ENCODE results near the gene SPDYE2. TPM values are rescaled to one million over a fixed set of nuclear protein-coding genes. Genes with fewer than 3 reads are reported as not detected.
"Not testable (repeated sequence)": the region's sequence is repeated elsewhere in the genome, so short reads cannot be mapped to it uniquely, and the experiment has no call there.

Gene SPDYE2
- not detected in 2 replicates for total RNA-seq (2021)
- Bru-seq, nascent RNA = not detected
- BruChase-seq, experiment 1, labeled RNA remaining after a 2-hour chase = not detected
- not detected for BruChase-seq, experiment 2, labeled RNA remaining after a 6-hour chase
- long read RNA-seq, partial matches to known transcripts = 0 of 53 reads
- long read RNA-seq, other reads (novel, unspliced or antisense) = 53 of 53 reads

DNA sequence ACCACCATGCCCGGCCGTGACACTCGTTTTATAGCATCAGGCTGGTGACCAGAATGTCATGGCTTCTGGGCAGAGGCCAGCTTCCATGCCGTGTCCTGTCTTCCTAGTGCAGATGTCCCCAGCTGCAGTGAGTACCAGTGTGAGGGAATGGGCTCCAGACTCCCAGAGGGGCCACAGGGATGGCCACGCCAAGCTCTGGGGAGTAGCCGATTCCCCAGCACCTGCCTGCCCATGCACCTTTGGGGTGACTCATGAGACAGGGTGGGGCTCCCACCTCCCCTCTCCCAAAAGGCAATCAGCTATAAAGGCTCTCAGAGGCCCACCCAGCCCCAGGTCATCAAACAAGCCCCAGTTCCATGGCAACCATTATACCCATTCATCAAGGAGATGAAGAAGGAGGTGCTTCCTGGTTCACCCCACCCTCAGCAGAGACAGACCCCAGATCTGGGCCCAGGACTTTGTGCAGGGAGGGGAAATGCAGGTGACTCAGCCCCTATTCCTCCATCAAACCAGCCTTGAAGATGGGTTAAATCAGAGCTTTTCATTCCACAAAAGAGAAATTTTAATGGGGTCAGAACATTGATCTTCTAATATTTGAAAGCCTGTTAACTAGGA lies at the start of gene SPDYE2:
Gene SPDYE2, plus strand, starts transcription at position 419 of the 615 bp plus-strand sequence. CDS start 2,030 bp downstream, outside the sequence.
- BruUV-seq (replicated peaks); H3K9me3 ChIP-seq (ENCODE audit: low read depth, low read length, poor library complexity, severe bottlenecking); intact Hi-C loops (cut with micrococcal nuclease; ENCODE audit: unreplicated experiment); CTCF ChIA-PET; H3K27ac ChIP-seq (ENCODE audit: low read depth, low read length, poor library complexity, severe bottlenecking); DNase-seq (ENCODE audit: low spot score); H3K4me1 ChIP-seq (ENCODE audit: insufficient read depth, low read length, poor library complexity, severe bottlenecking); H3K36me3 ChIP-seq (ENCODE audit: insufficient read depth, low read length, poor library complexity, severe bottlenecking); H3K27me3 ChIP-seq (replicated peaks; ENCODE audit: insufficient read depth, low read depth, low read length, poor library complexity); POLR2A ChIA-PET (ENCODE audit: low non-redundant PET); H3K4me3 ChIP-seq (ENCODE audit: low read depth, low read length, poor library complexity, severe bottlenecking): not testable (repeated sequence)

DNA sequence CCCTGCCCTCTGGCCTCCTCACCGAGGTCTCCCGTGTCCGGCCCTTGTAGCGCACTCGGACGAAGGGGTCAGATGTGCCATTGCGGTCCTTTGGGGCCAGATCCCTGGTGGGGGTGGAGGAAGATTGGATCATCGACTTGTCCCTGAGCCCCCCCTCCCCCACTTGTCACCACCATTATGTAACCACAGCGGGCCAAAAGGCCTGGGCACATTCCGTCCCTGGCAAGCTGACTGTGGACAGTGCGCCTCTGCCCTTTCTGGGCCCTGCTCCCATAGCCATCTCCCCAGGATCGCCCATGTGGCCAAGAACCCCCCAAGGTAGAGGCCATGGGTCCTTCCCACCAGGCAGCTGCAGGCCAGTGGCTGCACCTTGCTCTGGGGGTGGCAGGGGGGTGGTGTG lies 47.9 kb upstream of the SPDYE2 start:
- H3K27ac ChIP-seq (ENCODE audit: low read depth, low read length, poor library complexity, severe bottlenecking); H3K27me3 ChIP-seq (replicated peaks; ENCODE audit: insufficient read depth, low read depth, low read length, poor library complexity); BruUV-seq (replicated peaks); CTCF ChIA-PET; DNase-seq (ENCODE audit: low spot score); H3K4me1 ChIP-seq (ENCODE audit: insufficient read depth, low read length, poor library complexity, severe bottlenecking); H3K36me3 ChIP-seq (ENCODE audit: insufficient read depth, low read length, poor library complexity, severe bottlenecking); H3K9me3 ChIP-seq (ENCODE audit: low read depth, low read length, poor library complexity, severe bottlenecking); H3K4me3 ChIP-seq (ENCODE audit: low read depth, low read length, poor library complexity, severe bottlenecking); POLR2A ChIA-PET (ENCODE audit: low non-redundant PET); intact Hi-C loops (cut with micrococcal nuclease; ENCODE audit: unreplicated experiment): not testable (repeated sequence)

GRCh38 chr7:102505298-102506185 lies 45.5 kb upstream of the SPDYE2 start:
- H3K27me3 ChIP-seq (replicated peaks; ENCODE audit: insufficient read depth, low read depth, low read length, poor library complexity); intact Hi-C loops (cut with micrococcal nuclease; ENCODE audit: unreplicated experiment); BruUV-seq (replicated peaks); H3K27ac ChIP-seq (ENCODE audit: low read depth, low read length, poor library complexity, severe bottlenecking); DNase-seq (ENCODE audit: low spot score); H3K4me3 ChIP-seq (ENCODE audit: low read depth, low read length, poor library complexity, severe bottlenecking); H3K36me3 ChIP-seq (ENCODE audit: insufficient read depth, low read length, poor library complexity, severe bottlenecking); POLR2A ChIA-PET (ENCODE audit: low non-redundant PET); CTCF ChIA-PET; H3K4me1 ChIP-seq (ENCODE audit: insufficient read depth, low read length, poor library complexity, severe bottlenecking); H3K9me3 ChIP-seq (ENCODE audit: low read depth, low read length, poor library complexity, severe bottlenecking): not testable (repeated sequence)

DNA sequence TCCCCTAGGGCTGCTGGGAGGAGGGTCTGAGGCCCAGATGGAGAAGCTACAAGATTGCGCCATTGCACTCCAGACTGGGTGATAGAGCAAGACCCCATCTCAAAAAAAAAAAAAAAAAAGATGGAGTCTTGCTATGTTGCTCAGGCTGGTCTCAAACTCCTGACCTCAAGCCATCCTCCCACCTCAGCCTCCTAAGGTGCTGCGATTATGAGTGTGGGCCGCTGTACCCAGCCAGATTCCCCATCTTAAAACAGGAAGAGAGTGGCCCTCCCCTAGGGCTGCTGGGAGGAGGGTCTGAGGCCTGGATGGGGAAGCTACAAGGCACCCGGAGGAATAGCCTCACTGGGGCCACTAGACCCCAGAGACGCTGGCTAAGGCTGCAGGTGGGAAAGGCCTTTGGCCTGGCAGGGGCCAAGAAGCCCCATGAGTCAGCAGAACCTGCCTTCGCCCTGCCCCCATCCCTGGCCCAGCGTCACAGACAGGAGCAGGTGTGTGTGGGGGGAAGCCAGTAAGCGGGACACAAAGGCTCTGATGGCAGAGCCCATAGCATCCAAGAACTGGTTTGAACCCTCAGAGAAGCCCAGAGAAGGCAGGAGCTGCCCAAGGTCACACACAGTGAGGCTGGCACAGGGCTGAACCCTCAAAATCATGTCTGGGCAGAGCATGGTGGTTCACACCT lies 43.5 kb upstream of the SPDYE2 start:
- POLR2A ChIA-PET (ENCODE audit: low non-redundant PET); H3K36me3 ChIP-seq (ENCODE audit: insufficient read depth, low read length, poor library complexity, severe bottlenecking); DNase-seq (ENCODE audit: low spot score); H3K4me3 ChIP-seq (ENCODE audit: low read depth, low read length, poor library complexity, severe bottlenecking); H3K9me3 ChIP-seq (ENCODE audit: low read depth, low read length, poor library complexity, severe bottlenecking); H3K27ac ChIP-seq (ENCODE audit: low read depth, low read length, poor library complexity, severe bottlenecking); H3K27me3 ChIP-seq (replicated peaks; ENCODE audit: insufficient read depth, low read depth, low read length, poor library complexity); intact Hi-C loops (cut with micrococcal nuclease; ENCODE audit: unreplicated experiment); CTCF ChIA-PET; H3K4me1 ChIP-seq (ENCODE audit: insufficient read depth, low read length, poor library complexity, severe bottlenecking); BruUV-seq (replicated peaks): not testable (repeated sequence)

- CTCF ChIA-PET; POLR2A ChIA-PET (ENCODE audit: low non-redundant PET); BruUV-seq (replicated peaks); DNase-seq (ENCODE audit: low spot score); H3K36me3 ChIP-seq (ENCODE audit: insufficient read depth, low read length, poor library complexity, severe bottlenecking); intact Hi-C loops (cut with micrococcal nuclease; ENCODE audit: unreplicated experiment); H3K4me1 ChIP-seq (ENCODE audit: insufficient read depth, low read length, poor library complexity, severe bottlenecking); H3K27ac ChIP-seq (ENCODE audit: low read depth, low read length, poor library complexity, severe bottlenecking); H3K4me3 ChIP-seq (ENCODE audit: low read depth, low read length, poor library complexity, severe bottlenecking); H3K27me3 ChIP-seq (replicated peaks; ENCODE audit: insufficient read depth, low read depth, low read length, poor library complexity); H3K9me3 ChIP-seq (ENCODE audit: low read depth, low read length, poor library complexity, severe bottlenecking): not testable (repeated sequence)
Observed at GRCh38 chr7:102510575-102510974, 40.5 kb upstream of the SPDYE2 start.

GRCh38 chr7:102511860-102512522 lies 39.0 kb upstream of the SPDYE2 start:
- H3K4me3 ChIP-seq (ENCODE audit: low read depth, low read length, poor library complexity, severe bottlenecking); H3K27me3 ChIP-seq (replicated peaks; ENCODE audit: insufficient read depth, low read depth, low read length, poor library complexity); DNase-seq (ENCODE audit: low spot score); intact Hi-C loops (cut with micrococcal nuclease; ENCODE audit: unreplicated experiment); H3K27ac ChIP-seq (ENCODE audit: low read depth, low read length, poor library complexity, severe bottlenecking); CTCF ChIA-PET; H3K36me3 ChIP-seq (ENCODE audit: insufficient read depth, low read length, poor library complexity, severe bottlenecking); POLR2A ChIA-PET (ENCODE audit: low non-redundant PET); BruUV-seq (replicated peaks); H3K4me1 ChIP-seq (ENCODE audit: insufficient read depth, low read length, poor library complexity, severe bottlenecking); H3K9me3 ChIP-seq (ENCODE audit: low read depth, low read length, poor library complexity, severe bottlenecking): not testable (repeated sequence)

- H3K4me1 ChIP-seq (ENCODE audit: insufficient read depth, low read length, poor library complexity, severe bottlenecking); H3K27ac ChIP-seq (ENCODE audit: low read depth, low read length, poor library complexity, severe bottlenecking); intact Hi-C loops (cut with micrococcal nuclease; ENCODE audit: unreplicated experiment); H3K27me3 ChIP-seq (replicated peaks; ENCODE audit: insufficient read depth, low read depth, low read length, poor library complexity); H3K4me3 ChIP-seq (ENCODE audit: low read depth, low read length, poor library complexity, severe bottlenecking); POLR2A ChIA-PET (ENCODE audit: low non-redundant PET); BruUV-seq (replicated peaks); H3K9me3 ChIP-seq (ENCODE audit: low read depth, low read length, poor library complexity, severe bottlenecking); CTCF ChIA-PET; H3K36me3 ChIP-seq (ENCODE audit: insufficient read depth, low read length, poor library complexity, severe bottlenecking): not testable (repeated sequence)
- peak; percentile 87 for DNase-seq (ENCODE audit: low spot score)
Observed at GRCh38 chr7:102512642-102513221, 38.3 kb upstream of the SPDYE2 start.

All from A673 (cell line).